Measurements from ENCODE around the gene CCDC92. TPM values are rescaled to one million over a fixed set of nuclear protein-coding genes. Genes with fewer than 3 reads are reported as not detected.

CCDC92 gene
- total RNA-seq, 2 experiments from 2014 or later: 14.8 to 16.2 TPM

- ATAC-seq (no peak), DNase-seq (no peak)
- H3K27ac Mint-ChIP-seq: no peak overlapping the region
- POLR2A ChIA-PET: no interaction called here
- no peaks in the 10 kb centered on the region for H3K9me3 Mint-ChIP-seq (ENCODE audit: insufficient read depth)
- CTCF ChIA-PET: no interaction called here
- no peaks in the 10 kb centered on the region for H3K27me3 Mint-ChIP-seq (ENCODE audit: low read depth)
- no peak overlapping the region for H3K4me3 Mint-ChIP-seq
- peaks cover 8% of the 10 kb centered on the region for H3K4me1 Mint-ChIP-seq (ENCODE audit: low read depth)
- no peaks in the 10 kb centered on the region for H3K36me3 Mint-ChIP-seq (ENCODE audit: low read depth)
Observed at GRCh38 chr12:123897221-123897620, 75.4 kb downstream of the CCDC92 start.

GRCh38 chr12:123896767-123897166 lies 75.9 kb downstream of the CCDC92 start:
- H3K27me3 Mint-ChIP-seq (ENCODE audit: low read depth): no peaks in the 10 kb centered on the region
- no peak overlapping the region for H3K27ac Mint-ChIP-seq
- no peak for ATAC-seq
- POLR2A ChIA-PET: no interaction called here
- CTCF ChIA-PET: no interaction called here
- no peak for DNase-seq
- no peaks in the 10 kb centered on the region for H3K36me3 Mint-ChIP-seq (ENCODE audit: low read depth)
- H3K4me1 Mint-ChIP-seq (ENCODE audit: low read depth): peaks cover 8% of the 10 kb centered on the region
- H3K4me3 Mint-ChIP-seq: no peak overlapping the region
- no peaks in the 10 kb centered on the region for H3K9me3 Mint-ChIP-seq (ENCODE audit: insufficient read depth)

DNA sequence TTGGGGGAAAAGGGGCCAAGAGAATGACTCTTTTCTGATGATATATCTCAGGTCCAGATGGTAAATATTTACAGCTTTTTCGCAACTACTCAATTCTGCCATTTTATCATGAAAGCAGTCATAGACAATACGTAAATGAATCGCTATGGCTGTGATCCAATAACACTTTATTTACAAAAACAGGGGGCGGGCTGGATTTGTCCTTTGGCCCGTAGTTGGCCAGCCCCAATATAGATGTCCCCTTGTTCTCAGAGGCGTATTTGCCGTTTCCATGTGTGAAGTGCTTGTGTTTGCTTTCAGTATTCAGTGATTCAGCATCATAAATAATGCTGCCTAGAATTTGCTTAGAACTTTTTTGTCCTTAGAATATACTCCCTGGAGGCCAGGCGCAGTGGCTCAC lies 77.2 kb downstream of the CCDC92 start:
- Mint-ChIP-seq H3K4me1 (ENCODE audit: low read depth) (no peaks in the 10 kb centered on the region), H3K27ac (no peak overlapping the region), H3K9me3 (ENCODE audit: insufficient read depth) (no peaks in the 10 kb centered on the region), H3K4me3 (no peak overlapping the region), H3K36me3 (ENCODE audit: low read depth) (no peaks in the 10 kb centered on the region), H3K27me3 (ENCODE audit: low read depth) (no peaks in the 10 kb centered on the region)
- ChIA-PET CTCF (no interaction called here), POLR2A (no interaction called here)
- DNase-seq (no peak), ATAC-seq (no peak)

- H3K36me3 Mint-ChIP-seq (ENCODE audit: low read depth): no peaks in the 10 kb centered on the region
- DNase-seq: no peak
Observed at GRCh38 chr12:123894823-123895345, 77.7 kb downstream of the CCDC92 start.

GRCh38 chr12:123893276-123893675 lies 79.4 kb downstream of the CCDC92 start:
- CTCF ChIA-PET: no interaction called here
- H3K27ac Mint-ChIP-seq: no peak overlapping the region
- H3K4me1 Mint-ChIP-seq (ENCODE audit: low read depth): no peaks in the 10 kb centered on the region
- peaks cover 6% of the 10 kb centered on the region for H3K27me3 Mint-ChIP-seq (ENCODE audit: low read depth)
- H3K9me3 Mint-ChIP-seq (ENCODE audit: insufficient read depth): no peaks in the 10 kb centered on the region
- H3K4me3 Mint-ChIP-seq: no peak overlapping the region
- DNase-seq: no peak
- POLR2A ChIA-PET: no interaction called here
- H3K36me3 Mint-ChIP-seq (ENCODE audit: low read depth): no peaks in the 10 kb centered on the region
- ATAC-seq: no peak

More at GRCh38 chr12:123894823-123895345, 77.7 kb downstream of the CCDC92 start:
- ChIA-PET POLR2A (no interaction called here), CTCF (no interaction called here)
- no peaks in the 10 kb centered on the region for H3K4me1 Mint-ChIP-seq (ENCODE audit: low read depth)
- H3K4me3 Mint-ChIP-seq: no peak overlapping the region
- H3K27me3 Mint-ChIP-seq (ENCODE audit: low read depth): no peaks in the 10 kb centered on the region
- no peaks in the 10 kb centered on the region for H3K9me3 Mint-ChIP-seq (ENCODE audit: insufficient read depth)
- H3K27ac Mint-ChIP-seq: no peak overlapping the region
- no peak for ATAC-seq

- CTCF ChIA-PET: no interaction called here
- peaks cover 6% of the 10 kb centered on the region for H3K27me3 Mint-ChIP-seq (ENCODE audit: low read depth)
Observed at GRCh38 chr12:123892853-123893252, 79.8 kb downstream of the CCDC92 start.

GRCh38 chr12:123892180-123892559 lies 80.5 kb downstream of the CCDC92 start:
- ATAC-seq (no peak), DNase-seq (no peak)
- H3K36me3 Mint-ChIP-seq (ENCODE audit: low read depth): no peaks in the 10 kb centered on the region
- ChIA-PET POLR2A (no interaction called here), CTCF (interaction anchor here (0.7 kb wide), 1 partner anchor 14 kb away, joined by 3 read pairs; no protein-coding TSS in a partner anchor)
- H3K27me3 Mint-ChIP-seq (ENCODE audit: low read depth): peaks cover 6% of the 10 kb centered on the region
- H3K27ac Mint-ChIP-seq: no peak overlapping the region
- H3K9me3 Mint-ChIP-seq (ENCODE audit: insufficient read depth): no peaks in the 10 kb centered on the region
- H3K4me3 Mint-ChIP-seq: no peak overlapping the region
- H3K4me1 Mint-ChIP-seq (ENCODE audit: low read depth): no peaks in the 10 kb centered on the region

More at GRCh38 chr12:123892853-123893252, 79.8 kb downstream of the CCDC92 start:
- Mint-ChIP-seq H3K4me3 (no peak overlapping the region), H3K36me3 (ENCODE audit: low read depth) (no peaks in the 10 kb centered on the region), H3K9me3 (ENCODE audit: insufficient read depth) (no peaks in the 10 kb centered on the region), H3K4me1 (ENCODE audit: low read depth) (no peaks in the 10 kb centered on the region), H3K27ac (no peak overlapping the region)
- ATAC-seq (no peak), DNase-seq (no peak)
- POLR2A ChIA-PET: no interaction called here

DNA sequence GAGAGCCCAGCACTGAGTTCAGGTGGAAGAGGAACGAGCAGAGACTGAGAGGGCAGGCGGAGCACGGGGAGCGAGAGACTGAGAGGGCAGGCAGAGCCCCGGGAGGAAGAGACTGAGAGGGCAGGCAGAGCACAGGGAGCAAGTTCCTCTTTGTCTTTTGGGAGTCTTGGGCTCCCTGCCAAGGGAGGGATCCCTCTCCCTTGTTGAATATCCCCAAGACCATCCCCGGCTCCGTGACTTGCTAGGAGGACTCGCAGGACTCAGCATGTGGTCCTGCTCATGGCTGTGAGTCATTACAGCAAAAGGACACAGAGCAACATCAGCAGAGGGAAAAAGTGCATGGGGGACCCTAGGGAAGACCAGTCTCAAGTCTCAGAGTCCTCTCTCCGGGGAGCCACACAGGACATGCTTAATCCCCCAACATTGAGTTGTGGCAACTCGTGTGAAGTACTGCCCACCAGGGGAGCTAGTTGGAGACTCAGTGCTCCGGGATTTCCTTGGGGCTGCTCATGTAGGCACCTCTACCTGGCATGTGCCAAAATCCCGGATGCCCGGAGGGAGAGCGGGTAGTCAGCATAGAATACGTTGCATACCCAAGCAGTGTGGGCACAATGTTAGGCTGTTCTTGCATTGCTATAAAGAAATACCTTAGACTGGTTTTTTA lies 81.0 kb downstream of the CCDC92 start:
- H3K27me3 Mint-ChIP-seq (ENCODE audit: low read depth): peaks cover 6% of the 10 kb centered on the region
- ChIA-PET CTCF (interaction anchor here (0.7 kb wide), 1 partner anchor 14 kb away, joined by 3 read pairs; no protein-coding TSS in a partner anchor), POLR2A (no interaction called here)
- no peaks in the 10 kb centered on the region for H3K36me3 Mint-ChIP-seq (ENCODE audit: low read depth)
- no peak overlapping the region for H3K4me3 Mint-ChIP-seq
- no peak overlapping the region for H3K27ac Mint-ChIP-seq
- DNase-seq: no peak
- no peaks in the 10 kb centered on the region for H3K4me1 Mint-ChIP-seq (ENCODE audit: low read depth)
- no peak for ATAC-seq
- no peaks in the 10 kb centered on the region for H3K9me3 Mint-ChIP-seq (ENCODE audit: insufficient read depth)

DNA sequence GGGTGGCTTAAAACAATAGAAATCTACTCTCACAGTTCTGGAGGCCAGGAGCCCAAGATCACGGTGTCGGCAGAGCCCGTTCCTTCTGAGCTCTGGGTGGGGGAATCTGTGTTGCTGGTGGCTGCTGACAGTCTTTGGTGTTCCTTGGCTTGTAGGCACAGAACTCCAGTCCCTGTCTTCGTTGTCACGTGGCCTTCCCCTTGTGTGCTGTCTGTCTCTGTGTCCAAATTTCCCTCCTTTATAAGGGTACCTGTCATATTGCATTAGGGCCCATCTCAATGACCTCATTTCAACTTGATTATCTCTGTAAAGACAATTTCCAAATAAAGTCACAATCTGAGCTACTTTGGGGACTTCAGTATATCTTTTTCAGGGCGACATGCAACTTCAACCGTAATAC lies 81.6 kb downstream of the CCDC92 start:
- ATAC-seq (no peak), DNase-seq (no peak)
- Mint-ChIP-seq H3K9me3 (ENCODE audit: insufficient read depth) (no peaks in the 10 kb centered on the region), H3K27me3 (ENCODE audit: low read depth) (peaks cover 8% of the 10 kb centered on the region), H3K36me3 (ENCODE audit: low read depth) (no peaks in the 10 kb centered on the region), H3K4me1 (ENCODE audit: low read depth) (no peaks in the 10 kb centered on the region), H3K4me3 (no peak overlapping the region), H3K27ac (no peak overlapping the region)
- ChIA-PET POLR2A (no interaction called here), CTCF (no interaction called here)

DNA sequence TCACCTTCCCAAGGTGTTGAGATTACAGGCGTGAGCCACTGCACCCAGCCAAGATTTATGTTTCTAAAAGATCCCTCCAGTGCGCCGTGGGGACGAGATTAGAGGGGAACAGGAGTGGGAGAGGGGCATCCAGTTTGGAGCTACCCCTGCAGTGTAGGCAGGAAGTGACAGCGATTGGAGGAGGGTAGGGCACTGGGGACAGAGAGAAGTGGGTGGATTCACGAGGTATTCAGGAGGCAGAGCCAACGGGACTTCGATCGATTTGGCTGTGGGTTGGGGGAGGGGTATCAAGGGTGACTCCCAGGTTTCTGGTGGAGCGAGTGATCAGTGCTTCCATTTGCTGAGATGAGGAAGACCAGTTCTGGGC lies 82.1 kb downstream of the CCDC92 start:
- POLR2A ChIA-PET: no interaction called here
- H3K27me3 Mint-ChIP-seq (ENCODE audit: low read depth): peaks cover 8% of the 10 kb centered on the region
- DNase-seq (no peak), ATAC-seq (no peak)
- no peaks in the 10 kb centered on the region for H3K9me3 Mint-ChIP-seq (ENCODE audit: insufficient read depth)
- H3K4me1 Mint-ChIP-seq (ENCODE audit: low read depth): no peaks in the 10 kb centered on the region
- CTCF ChIA-PET: no interaction called here
- no peak overlapping the region for H3K27ac Mint-ChIP-seq
- no peaks in the 10 kb centered on the region for H3K36me3 Mint-ChIP-seq (ENCODE audit: low read depth)
- H3K4me3 Mint-ChIP-seq: no peak overlapping the region

DNA sequence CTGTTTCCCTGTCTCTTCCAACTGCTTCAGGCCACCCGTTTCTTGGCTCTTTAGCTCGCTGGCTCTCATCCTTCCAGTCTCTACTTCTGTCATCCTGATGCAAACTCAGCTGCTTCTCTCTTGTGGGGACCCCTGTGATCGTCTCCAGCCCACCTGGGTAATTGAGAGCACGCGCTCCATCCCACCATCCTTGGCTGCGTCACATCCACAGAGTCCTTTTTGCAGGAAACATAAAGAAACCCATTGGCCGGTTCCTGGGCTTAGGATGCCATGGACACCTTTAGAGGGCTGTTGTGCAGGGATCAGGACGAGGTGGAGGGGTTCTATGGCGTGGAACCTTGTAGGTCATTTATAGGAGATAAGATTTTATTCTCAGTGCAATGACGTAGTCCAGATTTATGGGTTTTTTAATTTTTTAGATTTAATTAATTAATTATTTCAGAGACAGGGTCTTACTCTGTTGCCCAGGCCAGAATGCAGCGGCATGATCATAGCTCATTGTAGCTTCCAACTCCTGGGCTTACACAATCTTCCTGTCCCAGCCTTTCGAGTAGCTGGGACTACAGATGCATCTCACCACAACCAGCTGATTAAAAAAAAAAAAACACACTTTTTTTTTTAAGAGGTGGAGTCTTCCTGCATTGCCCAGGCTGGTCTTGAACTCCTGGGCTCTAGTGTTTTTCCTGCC lies 82.6 kb downstream of the CCDC92 start:
- no peaks in the 10 kb centered on the region for H3K36me3 Mint-ChIP-seq (ENCODE audit: low read depth)

GRCh38 chr12:123888989-123889388 lies 83.6 kb downstream of the CCDC92 start:
- ATAC-seq (no peak), DNase-seq (no peak)
- Mint-ChIP-seq H3K9me3 (ENCODE audit: insufficient read depth) (no peaks in the 10 kb centered on the region), H3K27me3 (ENCODE audit: low read depth) (peaks cover 12% of the 10 kb centered on the region), H3K36me3 (ENCODE audit: low read depth) (no peaks in the 10 kb centered on the region), H3K4me3 (no peak overlapping the region), H3K27ac (no peak overlapping the region), H3K4me1 (ENCODE audit: low read depth) (no peaks in the 10 kb centered on the region)
- CTCF ChIA-PET: no interaction called here
- POLR2A ChIA-PET: no interaction called here

More for the DNA sequence above, 82.6 kb downstream of the CCDC92 start:
- POLR2A ChIA-PET: no interaction called here
- CTCF ChIA-PET: no interaction called here
- ATAC-seq: no peak
- H3K4me3 Mint-ChIP-seq: no peak overlapping the region
- DNase-seq: no peak
- H3K4me1 Mint-ChIP-seq (ENCODE audit: low read depth): no peaks in the 10 kb centered on the region
- H3K27ac Mint-ChIP-seq: no peak overlapping the region
- peaks cover 12% of the 10 kb centered on the region for H3K27me3 Mint-ChIP-seq (ENCODE audit: low read depth)
- H3K9me3 Mint-ChIP-seq (ENCODE audit: insufficient read depth): no peaks in the 10 kb centered on the region

All from activated CD8-positive, alpha-beta T cell treated with anti-CD3 and anti-CD28 coated beads, Interleukin-2, amount 10 ng/mL, durations not matched to agents 7 days and 5 days (primary cell).